ENCODE data around the gene HLF.

HLF gene

DNA sequence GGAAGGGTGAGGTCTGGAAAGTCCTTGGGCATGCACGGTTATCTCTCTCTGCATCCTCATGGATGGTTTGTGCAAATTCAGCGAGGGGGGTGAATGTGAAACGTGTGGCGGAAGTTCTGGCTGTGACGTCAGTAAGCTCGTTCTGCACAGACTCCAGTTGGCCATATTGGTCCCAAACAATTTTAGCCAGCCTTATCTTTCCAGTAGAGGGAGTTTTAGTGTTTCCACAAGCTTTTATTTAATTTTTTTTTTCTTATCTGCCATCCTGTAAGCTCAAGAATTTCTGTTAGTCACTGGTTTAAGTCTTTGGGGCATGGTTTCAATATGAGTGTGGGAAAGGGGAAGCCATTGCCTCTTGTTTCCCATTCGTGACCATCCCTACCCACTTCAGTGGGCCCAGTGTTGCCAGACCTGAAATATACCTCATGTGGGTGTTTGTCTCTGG lies 39.0 kb downstream of the HLF start:
- H2AFZ ChIP-seq (ENCODE audit: low read length) = no peak overlapping the region
- H4K20me1 ChIP-seq (ENCODE audit: insufficient read depth, low read length) = no peaks in the 10 kb centered on the region
- H3K9me3 ChIP-seq (replicated peaks; ENCODE audit: insufficient read depth, low read length) = no peaks in the 10 kb centered on the region
- no peaks in the 10 kb centered on the region for H3K4me1 ChIP-seq (ENCODE audit: low read length)
- H3F3A ChIP-seq (ENCODE audit: insufficient read depth, low read length) = no peaks in the 10 kb centered on the region
- TF ChIP-seq CTCF (IDR thresholded peaks at IDR 0.05; ENCODE audit: low read length) = no peak
- TF ChIP-seq EZH2phosphoT487 (IDR thresholded peaks at IDR 0.05; ENCODE audit: low read length) = no peak
- TF ChIP-seq EZH2 (optimal IDR thresholded peaks at IDR 0.05; ENCODE audit: low read depth, low read length) = no peak
- H3K27ac ChIP-seq (ENCODE audit: low read length) = no peak overlapping the region
- DNase-seq = no peak
- no peak overlapping the region for H3K4me2 ChIP-seq (ENCODE audit: low read depth, low read length)
- H3K9me2 ChIP-seq (replicated peaks; ENCODE audit: insufficient read depth, low read length) = no peaks in the 10 kb centered on the region
- H3K27me3 ChIP-seq (replicated peaks; ENCODE audit: insufficient read depth, low read length) = no peaks in the 10 kb centered on the region
- H3K9ac ChIP-seq (ENCODE audit: low read length) = no peak overlapping the region
- no peak overlapping the region for H3K4me3 ChIP-seq (ENCODE audit: low read length)
- no peaks in the 10 kb centered on the region for H3K79me2 ChIP-seq (ENCODE audit: low read length)
- no peaks in the 10 kb centered on the region for H3K36me3 ChIP-seq (replicated peaks; ENCODE audit: insufficient read depth, low read length)

DNA sequence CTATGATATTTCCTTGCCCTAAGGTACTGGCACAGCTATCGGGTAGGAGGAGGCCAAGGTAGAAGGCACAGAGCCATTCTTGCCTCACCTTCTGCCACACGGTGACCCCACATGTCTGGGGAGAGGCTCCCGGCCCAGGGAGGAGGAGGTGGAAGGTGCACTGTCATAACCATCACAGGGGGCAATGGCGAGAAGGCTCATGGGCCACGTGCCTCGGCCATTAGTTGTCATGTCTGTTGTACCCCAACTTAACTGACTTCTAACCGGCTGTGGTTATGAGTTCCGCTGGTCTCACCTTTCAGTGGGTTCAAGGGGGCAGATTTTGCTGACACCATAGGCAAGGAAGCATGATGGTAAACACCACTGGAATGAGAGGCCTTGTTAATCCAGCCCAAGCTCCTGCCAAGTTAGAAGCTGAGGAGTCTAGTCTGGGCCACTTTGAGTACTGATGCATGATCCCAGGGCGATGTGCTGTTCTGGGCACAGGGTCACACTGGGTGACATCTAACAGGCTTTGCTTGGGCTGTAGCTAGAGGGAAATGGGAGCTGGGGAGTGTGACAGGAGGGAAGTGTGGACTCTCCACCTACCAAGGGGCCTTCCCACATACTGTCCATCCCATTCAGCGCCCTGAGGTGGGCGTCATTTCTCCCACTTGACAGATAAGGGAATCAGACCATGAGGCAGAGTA lies 39.6 kb downstream of the HLF start:
- no peak overlapping the region for H3K4me2 ChIP-seq (ENCODE audit: low read depth, low read length)
- H3K27ac ChIP-seq (ENCODE audit: low read length) = no peak overlapping the region
- TF ChIP-seq EZH2 (optimal IDR thresholded peaks at IDR 0.05; ENCODE audit: low read depth, low read length) (no peak), CTCF (IDR thresholded peaks at IDR 0.05; ENCODE audit: low read length) (no peak), EZH2phosphoT487 (IDR thresholded peaks at IDR 0.05; ENCODE audit: low read length) (no peak)
- no peaks in the 10 kb centered on the region for H3K9me2 ChIP-seq (replicated peaks; ENCODE audit: insufficient read depth, low read length)
- H3K27me3 ChIP-seq (replicated peaks; ENCODE audit: insufficient read depth, low read length) = no peaks in the 10 kb centered on the region
- no peak for DNase-seq
- no peaks in the 10 kb centered on the region for H3K36me3 ChIP-seq (replicated peaks; ENCODE audit: insufficient read depth, low read length)
- H4K20me1 ChIP-seq (ENCODE audit: insufficient read depth, low read length) = no peaks in the 10 kb centered on the region
- no peak overlapping the region for H3K9ac ChIP-seq (ENCODE audit: low read length)
- H3F3A ChIP-seq (ENCODE audit: insufficient read depth, low read length) = no peaks in the 10 kb centered on the region
- H3K4me3 ChIP-seq (ENCODE audit: low read length) = no peak overlapping the region
- H3K9me3 ChIP-seq (replicated peaks; ENCODE audit: insufficient read depth, low read length) = no peaks in the 10 kb centered on the region
- no peaks in the 10 kb centered on the region for H3K79me2 ChIP-seq (ENCODE audit: low read length)
- no peak overlapping the region for H2AFZ ChIP-seq (ENCODE audit: low read length)
- no peaks in the 10 kb centered on the region for H3K4me1 ChIP-seq (ENCODE audit: low read length)

GRCh38 chr17:55305321-55306087 lies 40.7 kb downstream of the HLF start:
- H3K79me2 ChIP-seq (ENCODE audit: low read length) = no peaks in the 10 kb centered on the region
- H3K9me3 ChIP-seq (replicated peaks; ENCODE audit: insufficient read depth, low read length) = no peaks in the 10 kb centered on the region
- TF ChIP-seq EZH2phosphoT487 (IDR thresholded peaks at IDR 0.05; ENCODE audit: low read length) (no peak), CTCF (IDR thresholded peaks at IDR 0.05; ENCODE audit: low read length) (no peak), EZH2 (optimal IDR thresholded peaks at IDR 0.05; ENCODE audit: low read depth, low read length) (no peak)
- H3K4me3 ChIP-seq (ENCODE audit: low read length) = no peak overlapping the region
- no peaks in the 10 kb centered on the region for H3K9me2 ChIP-seq (replicated peaks; ENCODE audit: insufficient read depth, low read length)
- no peaks in the 10 kb centered on the region for H3K4me1 ChIP-seq (ENCODE audit: low read length)
- H2AFZ ChIP-seq (ENCODE audit: low read length) = no peak overlapping the region
- H4K20me1 ChIP-seq (ENCODE audit: insufficient read depth, low read length) = no peaks in the 10 kb centered on the region
- no peak overlapping the region for H3K9ac ChIP-seq (ENCODE audit: low read length)
- no peak for DNase-seq
- H3K27ac ChIP-seq (ENCODE audit: low read length) = no peak overlapping the region
- H3K27me3 ChIP-seq (replicated peaks; ENCODE audit: insufficient read depth, low read length) = no peaks in the 10 kb centered on the region
- H3K4me2 ChIP-seq (ENCODE audit: low read depth, low read length) = no peak overlapping the region
- no peaks in the 10 kb centered on the region for H3K36me3 ChIP-seq (replicated peaks; ENCODE audit: insufficient read depth, low read length)
- H3F3A ChIP-seq (ENCODE audit: insufficient read depth, low read length) = no peaks in the 10 kb centered on the region

Data from MM.1S (cell line).